ENCODE results near the gene RGL4.

The RGL4 gene

GRCh38 chr22:23689414-23689813, 1.4 kb upstream of the RGL4 start:
- DNase-seq (ENCODE audit: low spot score) = no peak
- no peak for TF ChIP-seq CTCF (IDR thresholded peaks at IDR 0.05; ENCODE audit: extremely low read depth, missing control alignments)

GRCh38 chr22:23691748-23692423, 1.1 kb downstream of the RGL4 start:
- DNase-seq (ENCODE audit: low spot score) = no peak
- TF ChIP-seq CTCF (IDR thresholded peaks at IDR 0.05; ENCODE audit: extremely low read depth, missing control alignments) = no peak

GRCh38 chr22:23692598-23693291, 1.9 kb downstream of the RGL4 start:
- no peak for TF ChIP-seq CTCF (IDR thresholded peaks at IDR 0.05; ENCODE audit: extremely low read depth, missing control alignments)
- DNase-seq (ENCODE audit: low spot score) = no peak

GRCh38 chr22:23693979-23694680, 3.3 kb downstream of the RGL4 start:
- no peak for TF ChIP-seq CTCF (IDR thresholded peaks at IDR 0.05; ENCODE audit: extremely low read depth, missing control alignments)
- no peak for DNase-seq (ENCODE audit: low spot score)

GRCh38 chr22:23695141-23695540, 4.3 kb downstream of the RGL4 start:
- no peak for DNase-seq (ENCODE audit: low spot score)
- TF ChIP-seq CTCF (IDR thresholded peaks at IDR 0.05; ENCODE audit: extremely low read depth, missing control alignments) = no peak

GRCh38 chr22:23695571-23696325, 4.9 kb downstream of the RGL4 start:
- no peak for TF ChIP-seq CTCF (IDR thresholded peaks at IDR 0.05; ENCODE audit: extremely low read depth, missing control alignments)

More at GRCh38 chr22:23695571-23696325, 4.9 kb downstream of the RGL4 start:
- no peak for DNase-seq (ENCODE audit: low spot score)
